ENCODE results near the gene PWWP2B. TPM values are rescaled to one million over a fixed set of nuclear protein-coding genes. Genes with fewer than 3 reads are reported as not detected.

The PWWP2B gene
- total and polyA plus RNA-seq, 9 of the 15 experiments (the other 6 are each of a cell fraction or from before 2014, with no cell fraction given): 0.07 to 9.2 (median 1.6) TPM; not detected in 1

DNA sequence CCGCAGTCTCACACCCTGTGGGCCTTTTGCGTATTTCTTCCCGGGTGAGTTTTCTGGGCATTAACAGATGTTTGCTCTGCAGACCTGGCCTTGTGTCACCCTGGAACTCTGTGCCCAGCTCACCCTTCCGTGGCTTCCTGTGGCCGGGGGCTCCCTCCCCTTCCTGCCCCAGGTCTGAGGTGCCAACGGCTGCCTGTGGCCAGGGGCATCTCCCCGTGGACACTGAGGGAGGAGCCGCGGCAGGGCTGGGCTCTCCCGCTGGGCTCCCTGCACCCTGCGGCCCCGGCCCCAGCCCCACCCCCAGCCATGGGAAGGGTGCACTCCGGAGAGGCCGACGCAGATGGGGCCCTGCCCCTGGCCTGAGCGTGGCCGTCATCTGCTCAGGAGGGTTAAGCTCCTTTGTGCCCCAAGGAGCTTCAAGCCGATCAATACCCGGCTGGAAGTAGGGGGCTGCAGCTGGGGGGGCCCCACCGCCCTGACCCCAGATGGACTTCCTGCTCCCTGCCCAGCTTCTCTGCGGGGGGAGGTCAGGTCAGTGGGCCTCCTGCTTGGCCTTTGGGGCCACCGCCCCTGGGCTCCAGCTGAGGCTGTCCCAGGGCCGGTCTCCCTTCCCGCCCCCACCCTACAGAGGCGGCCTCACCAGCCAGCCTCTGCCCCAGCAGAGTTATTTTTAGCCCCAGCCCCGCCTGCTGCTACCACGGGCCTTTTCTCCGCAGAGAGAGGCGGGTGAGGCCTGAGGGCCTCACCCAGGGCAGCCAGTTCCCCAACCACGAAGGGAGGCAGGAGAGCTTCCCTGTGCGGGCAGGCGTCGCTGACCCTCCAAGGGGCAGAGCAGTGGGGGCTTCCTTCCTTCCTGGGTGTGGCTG lies 24.2 kb downstream of the PWWP2B start (continued):
- TF ChIP-seq, protein P1, sequence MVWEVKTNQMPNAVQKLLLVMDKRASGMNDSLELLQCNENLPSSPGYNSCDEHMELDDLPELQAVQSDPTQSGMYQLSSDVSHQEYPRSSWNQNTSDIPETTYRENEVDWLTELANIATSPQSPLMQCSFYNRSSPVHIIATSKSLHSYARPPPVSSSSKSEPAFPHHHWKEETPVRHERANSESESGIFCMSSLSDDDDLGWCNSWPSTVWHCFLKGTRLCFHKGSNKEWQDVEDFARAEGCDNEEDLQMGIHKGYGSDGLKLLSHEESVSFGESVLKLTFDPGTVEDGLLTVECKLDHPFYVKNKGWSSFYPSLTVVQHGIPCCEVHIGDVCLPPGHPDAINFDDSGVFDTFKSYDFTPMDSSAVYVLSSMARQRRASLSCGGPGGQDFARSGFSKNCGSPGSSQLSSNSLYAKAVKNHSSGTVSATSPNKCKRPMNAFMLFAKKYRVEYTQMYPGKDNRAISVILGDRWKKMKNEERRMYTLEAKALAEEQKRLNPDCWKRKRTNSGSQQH (CRISPR knock-in tag; IDR thresholded peaks at IDR 0.05): no peak
- TF ChIP-seq RBFOX2 (IDR thresholded peaks at IDR 0.05; ENCODE audit: low read depth, low read length) (peak; percentile 64), DACH1 (IDR thresholded peaks at IDR 0.05; ENCODE audit: partially characterized antibody) (peak; percentile 34), SPI1 (IDR thresholded peaks at IDR 0.05; ENCODE audit: borderline replicate concordance, low read depth, low read length) (no peak), ZEB2 (IDR thresholded peaks at IDR 0.05) (no peak), MAFG (tag; conservative IDR thresholded peaks at IDR 0.05) (no peak), JUN (IDR thresholded peaks at IDR 0.05; ENCODE audit: borderline replicate concordance, low read depth, low read length) (no peak), JUN (CRISPR knock-in tag; IDR thresholded peaks at IDR 0.05; ENCODE audit: borderline replicate concordance) (no peak), SREBF1 (IDR thresholded peaks at IDR 0.05; ENCODE audit: borderline replicate concordance, low read depth, low read length) (no peak), ZNF124 (CRISPR knock-in tag; IDR thresholded peaks at IDR 0.05) (no peak), KLF16 (IDR thresholded peaks at IDR 0.05) (no peak), GTF2A2 (tag; IDR thresholded peaks at IDR 0.05) (no peak), FOXP1 (CRISPR knock-in tag; IDR thresholded peaks at IDR 0.05) (no peak), ZNF184 (CRISPR knock-in tag; IDR thresholded peaks at IDR 0.05) (no peak), NBN (IDR thresholded peaks at IDR 0.05; ENCODE audit: low read depth) (no peak), SRSF7 (optimal IDR thresholded peaks at IDR 0.05; ENCODE audit: low read depth, low read length) (no peak), CHD4 (IDR thresholded peaks at IDR 0.05; ENCODE audit: insufficient read depth, insufficient replicate concordance, low read depth, low read length, poor library complexity, severe bottlenecking) (no peak), NCOR1 (IDR thresholded peaks at IDR 0.05) (peak; percentile 33; the same call in 1 of the 2 replicates), PTRF (tag; IDR thresholded peaks at IDR 0.05) (no peak), SMAD4 (CRISPR knock-in tag; conservative IDR thresholded peaks at IDR 0.05) (peak; percentile 17; the same call in 1 of the 2 replicates), BHLHE40 (IDR thresholded peaks at IDR 0.05; ENCODE audit: low read length) (no peak), POLR3G (IDR thresholded peaks at IDR 0.05; ENCODE audit: extremely low read depth, insufficient read length, insufficient replicate concordance) (no peak), MEF2A (IDR thresholded peaks at IDR 0.05; ENCODE audit: control insufficient read depth, low read depth, low read length) (peak; percentile 97)
- TF ChIP-seq, protein P2, sequence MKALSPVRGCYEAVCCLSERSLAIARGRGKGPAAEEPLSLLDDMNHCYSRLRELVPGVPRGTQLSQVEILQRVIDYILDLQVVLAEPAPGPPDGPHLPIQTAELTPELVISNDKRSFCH (CRISPR knock-in tag; IDR thresholded peaks at IDR 0.05): no peak
- TF ChIP-seq, protein P2 (tag; IDR thresholded peaks at IDR 0.05): no peak
- TF ChIP-seq, protein P3, sequence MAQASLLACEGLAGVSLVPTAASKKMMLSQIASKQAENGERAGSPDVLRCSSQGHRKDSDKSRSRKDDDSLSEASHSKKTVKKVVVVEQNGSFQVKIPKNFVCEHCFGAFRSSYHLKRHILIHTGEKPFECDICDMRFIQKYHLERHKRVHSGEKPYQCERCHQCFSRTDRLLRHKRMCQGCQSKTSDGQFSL (CRISPR knock-in tag; IDR thresholded peaks at IDR 0.05): no peak
- TF ChIP-seq, protein P3 (tag; IDR thresholded peaks at IDR 0.05): no peak

All from K562 (cell line).